ENCODE results near the gene PPM1E. TPM values are rescaled to one million over a fixed set of nuclear protein-coding genes. Genes with fewer than 3 reads are reported as not detected.

Gene PPM1E
- total RNA-seq: 0.16 and 1.0 TPM in 2 replicates

GRCh38 chr17:58755577-58756245 lies at the start of gene PPM1E:
Gene PPM1E (plus strand): TSS chr17:58755854.

Other genes with a start within 250 kb of the PPM1E start
- 30.0 and 31.9 TPM in 2 replicates for gene MTMR4, start 241.2 kb upstream of the PPM1E start, total RNA-seq
- gene TEX14, start 63.8 kb upstream of the PPM1E start, total RNA-seq: under 0.01 TPM in 1 of 2 replicates, not detected in the other
- 35.3 and 38.1 TPM in 2 replicates for gene RAD51C, start 63.3 kb upstream of the PPM1E start, total RNA-seq